Measurements from ENCODE around the gene SLC9A6. TPM values are rescaled to one million over a fixed set of nuclear protein-coding genes. Genes with fewer than 3 reads are reported as not detected.

SLC9A6 gene
- total and polyA plus RNA-seq, 9 of the 15 experiments (the other 6 are each of a cell fraction or from before 2014, with no cell fraction given), result 3.7 to 13.9 (median 9.9) TPM

DNA sequence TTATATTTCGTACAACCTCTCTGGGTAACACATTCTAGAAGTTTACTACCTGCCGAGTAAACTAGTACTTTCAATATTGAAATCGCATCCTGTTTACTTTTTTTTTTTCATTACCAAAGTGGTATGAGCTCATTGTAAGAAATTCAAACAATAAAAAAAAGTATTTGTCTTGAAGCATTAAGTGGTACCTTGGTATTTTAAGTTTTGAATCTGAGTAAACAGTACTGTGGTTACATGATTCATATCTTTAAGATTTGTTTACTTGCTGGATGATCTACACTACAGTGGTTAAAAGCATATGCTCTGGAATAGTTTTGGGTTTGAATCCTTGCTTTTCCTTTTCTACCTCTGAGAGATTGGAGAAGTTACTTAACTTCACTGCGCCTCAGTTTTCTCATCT lies 7.6 kb upstream of the SLC9A6 start:
- CTCF ChIA-PET (ENCODE audit: low intra/inter-chr PET ratio), result no interaction called here
- intact Hi-C loops (cut with micrococcal nuclease) (no loop called here), in situ Hi-C loops (cut with MboI) (no loop called here)
- DNase-seq (ENCODE audit: extremely low read depth in 1 of 4, low spot score in 3 of 4) (no peak), FAIRE-seq (no peak), ATAC-seq (no peak)
- Histone ChIP-seq H3K27ac (ENCODE audit: extremely low read depth, low read depth, low read length) (no peak overlapping the region), H3K4me1 (replicated peaks in 1 of 2; ENCODE audit: control insufficient read depth in 2 of 2, insufficient read depth in 2 of 2, low read length in 2 of 2) (peaks cover 0 to 14% of the 10 kb centered on the region in 2 experiments; a peak in 4 of 5 replicates), H4K20me1 (replicated peaks; ENCODE audit: control insufficient read depth, insufficient read depth, low read length) (peaks cover 9% of the 10 kb centered on the region; the same call in 1 of the 2 replicates), H3K9ac (ENCODE audit: insufficient read depth in 1 of 2, low read depth in 2 of 2, low read length in 2 of 2) (no peak overlapping the region), H2AFZ (ENCODE audit: low read depth, low read length) (no peak overlapping the region), H3K4me3 (no peak overlapping the region), H3K9me3 (replicated peaks; ENCODE audit: control insufficient read depth, insufficient read depth, low read depth, low read length) (no peaks in the 10 kb centered on the region), H3K4me2 (ENCODE audit: insufficient read depth, low read length) (no peak overlapping the region), H3K9me1 (ENCODE audit: control insufficient read depth, insufficient read depth, low read length) (no peaks in the 10 kb centered on the region), H3K27me3 (ENCODE audit: control insufficient read depth in 2 of 2, insufficient read depth in 2 of 2, low read length in 2 of 2) (no peaks in the 10 kb centered on the region), H3K36me3 (ENCODE audit: control insufficient read depth, insufficient read depth, low read length) (peaks cover 2% of the 10 kb centered on the region; the same call in 1 of the 3 replicates), H3K79me2 (ENCODE audit: control insufficient read depth, insufficient read depth, low read length) (peaks cover 9% of the 10 kb centered on the region)
- TF ChIP-seq, protein P1, sequence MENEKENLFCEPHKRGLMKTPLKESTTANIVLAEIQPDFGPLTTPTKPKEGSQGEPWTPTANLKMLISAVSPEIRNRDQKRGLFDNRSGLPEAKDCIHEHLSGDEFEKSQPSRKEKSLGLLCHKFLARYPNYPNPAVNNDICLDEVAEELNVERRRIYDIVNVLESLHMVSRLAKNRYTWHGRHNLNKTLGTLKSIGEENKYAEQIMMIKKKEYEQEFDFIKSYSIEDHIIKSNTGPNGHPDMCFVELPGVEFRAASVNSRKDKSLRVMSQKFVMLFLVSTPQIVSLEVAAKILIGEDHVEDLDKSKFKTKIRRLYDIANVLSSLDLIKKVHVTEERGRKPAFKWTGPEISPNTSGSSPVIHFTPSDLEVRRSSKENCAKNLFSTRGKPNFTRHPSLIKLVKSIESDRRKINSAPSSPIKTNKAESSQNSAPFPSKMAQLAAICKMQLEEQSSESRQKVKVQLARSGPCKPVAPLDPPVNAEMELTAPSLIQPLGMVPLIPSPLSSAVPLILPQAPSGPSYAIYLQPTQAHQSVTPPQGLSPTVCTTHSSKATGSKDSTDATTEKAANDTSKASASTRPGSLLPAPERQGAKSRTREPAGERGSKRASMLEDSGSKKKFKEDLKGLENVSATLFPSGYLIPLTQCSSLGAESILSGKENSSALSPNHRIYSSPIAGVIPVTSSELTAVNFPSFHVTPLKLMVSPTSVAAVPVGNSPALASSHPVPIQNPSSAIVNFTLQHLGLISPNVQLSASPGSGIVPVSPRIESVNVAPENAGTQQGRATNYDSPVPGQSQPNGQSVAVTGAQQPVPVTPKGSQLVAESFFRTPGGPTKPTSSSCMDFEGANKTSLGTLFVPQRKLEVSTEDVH (IDR thresholded peaks at IDR 0.05; ENCODE audit: low read depth, partially characterized antibody), result no peak
- TF ChIP-seq ETS2 (tag; IDR thresholded peaks at IDR 0.05; ENCODE audit: borderline replicate concordance, poor library complexity, severe bottlenecking), result no peak
- POLR2A ChIA-PET, result interaction anchor here (1.1 kb wide), 1 partner anchor 8 kb away, joined by 4 read pairs; the partner anchor contains the start of gene SLC9A6
- WGBS (ENCODE audit: insufficient coverage, low coverage, missing lambda C conversion rate), result 49% methylated on average over 4 of the region's 4 CpGs
- BruUV-seq (replicated peaks), result no TSS peak

Data from K562 (cell line).